Measurements from ENCODE around the gene CRNKL1. TPM values are rescaled to one million over a fixed set of nuclear protein-coding genes. Genes with fewer than 3 reads are reported as not detected.
A peak's percentile ranks its signal among the peaks of the same experiment; 100 is the strongest.

The CRNKL1 gene
- 29.8 TPM for total RNA-seq

DNA sequence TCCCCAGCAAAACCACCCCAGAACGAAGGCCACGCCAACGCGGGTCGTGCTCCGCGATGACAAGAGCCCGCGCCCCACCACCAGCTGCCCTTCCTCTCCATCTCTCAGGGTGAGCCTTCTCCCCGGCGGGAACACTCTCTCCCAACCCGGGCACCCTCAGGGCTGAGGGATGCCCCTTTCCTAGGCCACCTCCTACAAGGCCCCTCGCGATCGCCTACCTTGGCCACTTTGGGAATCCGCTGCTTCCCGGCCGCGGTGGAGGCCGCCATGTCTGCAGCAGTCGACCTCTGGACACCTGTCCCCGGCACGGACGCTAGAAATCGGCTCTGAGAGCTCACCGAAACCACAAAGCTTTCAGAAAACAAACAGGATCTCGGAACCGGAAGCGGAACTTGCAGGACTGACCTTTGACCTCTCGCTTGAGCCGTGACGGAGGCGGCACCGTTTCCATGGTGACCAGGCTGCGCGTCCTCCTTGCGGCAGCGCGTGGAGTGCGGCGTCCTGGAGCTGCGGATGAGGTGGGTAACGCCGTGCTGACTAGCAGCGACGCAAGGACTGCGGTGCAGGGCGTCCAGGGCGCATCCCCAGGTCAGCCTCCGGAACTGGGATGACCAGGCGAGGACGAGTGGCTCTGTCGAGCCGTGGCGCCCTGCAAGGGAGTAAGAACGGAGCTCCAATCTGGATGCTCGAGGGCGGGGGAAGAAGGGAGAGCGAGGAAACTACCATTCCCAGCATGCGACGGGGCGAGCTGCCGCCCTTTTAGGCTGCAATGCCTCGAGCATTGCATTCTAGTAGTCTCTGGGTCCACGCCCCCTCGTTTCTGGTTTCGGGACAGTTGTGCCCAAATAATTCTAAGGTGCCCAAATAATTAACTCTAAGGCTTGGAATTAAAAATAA, at the start of gene CRNKL1, which contains the start of gene CFAP61:
TSS of gene CRNKL1 (minus strand) at position 393 of the 897 bp plus-strand sequence. CDS start at position 269, 124 bp downstream.
TSS of gene CFAP61 (plus strand) at position 459 of the 897 bp plus-strand sequence. CDS start 4,122 bp downstream, outside the sequence.
- DNase-seq: peak; percentile 99

- DNase-seq: no peak
Measured at GRCh38 chr20:20100881-20101280, 48.6 kb upstream of the CRNKL1 start.

- DNase-seq: no peak
Measured at GRCh38 chr20:20096421-20096820, 44.2 kb upstream of the CRNKL1 start.

DNA sequence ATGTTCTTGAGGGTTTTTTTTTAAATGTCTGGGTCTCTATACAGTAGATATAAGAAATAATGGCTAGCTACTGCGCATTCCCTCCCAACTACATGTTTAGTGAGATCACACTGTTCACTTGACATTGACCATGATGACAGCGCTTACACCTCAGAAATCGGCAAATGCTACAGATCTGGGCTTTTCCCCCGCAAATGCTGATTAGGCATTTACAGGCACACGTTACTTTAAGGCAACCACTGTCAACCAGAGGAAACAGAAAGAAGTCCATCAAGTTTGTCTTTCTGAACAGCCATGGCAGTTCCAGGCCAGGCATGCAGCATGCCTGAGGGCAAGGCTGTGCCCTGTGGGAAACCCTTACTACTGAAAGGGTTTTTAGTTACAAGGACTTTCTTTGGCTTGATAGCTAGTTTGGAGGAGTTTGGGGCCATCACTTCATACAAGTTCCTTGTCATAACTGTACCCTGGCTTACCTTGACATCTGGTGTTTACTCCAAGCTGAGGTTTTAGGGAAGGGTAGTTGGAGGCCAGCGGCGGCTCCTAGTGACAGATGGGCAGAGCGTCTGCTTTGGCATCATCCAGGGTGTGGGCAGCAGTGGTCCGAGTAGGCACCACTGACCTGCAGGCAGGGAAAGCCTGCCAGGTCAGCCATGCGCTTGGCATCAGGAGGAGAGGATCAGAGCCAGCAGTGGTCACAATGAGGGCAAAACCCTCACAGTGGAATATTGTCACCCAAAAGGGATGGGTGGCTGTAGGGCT, 43.0 kb upstream of the CRNKL1 start:
- DNase-seq: no peak

- no peak for DNase-seq
Measured at GRCh38 chr20:20094410-20094809, 42.1 kb upstream of the CRNKL1 start.

GRCh38 chr20:20092827-20093226, 40.6 kb upstream of the CRNKL1 start:
- DNase-seq: no peak

- DNase-seq: no peak
Measured at GRCh38 chr20:20089939-20090338, 37.7 kb upstream of the CRNKL1 start.

GRCh38 chr20:20089018-20089417, 36.8 kb upstream of the CRNKL1 start:
- no peak for DNase-seq

DNA sequence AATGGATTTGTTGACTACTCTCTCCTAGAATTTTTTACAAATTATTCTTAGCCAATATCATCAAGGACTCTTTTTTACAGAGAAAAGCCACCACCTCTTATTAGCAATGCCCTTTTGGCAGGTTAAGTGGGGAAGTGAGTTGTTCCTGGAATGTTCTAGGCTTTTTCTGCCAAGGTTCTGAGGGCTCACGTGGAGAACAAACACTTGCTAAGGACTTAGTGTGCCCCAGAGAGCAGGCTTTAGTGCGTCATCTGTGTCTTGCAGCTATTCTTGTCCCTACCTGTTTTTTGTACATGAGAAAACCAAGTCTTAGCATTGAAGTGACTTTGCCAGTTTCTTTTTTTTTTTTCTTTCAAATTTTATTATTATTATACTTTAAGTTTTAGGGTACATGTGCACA, 33.5 kb upstream of the CRNKL1 start:
- DNase-seq: no peak

GRCh38 chr20:20085071-20085470, 32.8 kb upstream of the CRNKL1 start:
- DNase-seq: peak; percentile 10

DNA sequence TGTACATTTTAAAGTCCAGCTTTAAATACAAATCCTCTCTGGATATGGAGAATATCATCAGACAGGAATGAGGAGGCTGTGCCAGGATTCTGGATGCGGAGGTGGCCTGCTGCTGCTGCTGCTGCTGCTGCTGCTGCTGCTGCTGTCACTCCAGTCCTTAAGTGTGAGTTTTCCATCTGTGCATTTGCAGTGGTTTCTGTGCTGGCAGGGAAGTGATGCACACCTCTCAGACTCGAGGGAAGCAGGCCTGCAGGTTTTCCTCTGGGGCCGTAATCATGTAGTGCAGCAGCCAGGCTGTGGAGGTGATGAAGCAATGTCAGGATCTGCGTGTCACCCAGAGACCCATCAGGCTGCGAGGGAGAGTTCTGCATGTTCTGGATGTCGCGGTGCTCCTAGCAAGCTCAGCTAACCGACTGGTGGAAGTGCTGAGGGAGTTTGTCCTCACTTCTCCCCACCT, 32.1 kb upstream of the CRNKL1 start:
- no peak for DNase-seq

GRCh38 chr20:20083807-20084206, 31.5 kb upstream of the CRNKL1 start:
- DNase-seq: no peak

DNA sequence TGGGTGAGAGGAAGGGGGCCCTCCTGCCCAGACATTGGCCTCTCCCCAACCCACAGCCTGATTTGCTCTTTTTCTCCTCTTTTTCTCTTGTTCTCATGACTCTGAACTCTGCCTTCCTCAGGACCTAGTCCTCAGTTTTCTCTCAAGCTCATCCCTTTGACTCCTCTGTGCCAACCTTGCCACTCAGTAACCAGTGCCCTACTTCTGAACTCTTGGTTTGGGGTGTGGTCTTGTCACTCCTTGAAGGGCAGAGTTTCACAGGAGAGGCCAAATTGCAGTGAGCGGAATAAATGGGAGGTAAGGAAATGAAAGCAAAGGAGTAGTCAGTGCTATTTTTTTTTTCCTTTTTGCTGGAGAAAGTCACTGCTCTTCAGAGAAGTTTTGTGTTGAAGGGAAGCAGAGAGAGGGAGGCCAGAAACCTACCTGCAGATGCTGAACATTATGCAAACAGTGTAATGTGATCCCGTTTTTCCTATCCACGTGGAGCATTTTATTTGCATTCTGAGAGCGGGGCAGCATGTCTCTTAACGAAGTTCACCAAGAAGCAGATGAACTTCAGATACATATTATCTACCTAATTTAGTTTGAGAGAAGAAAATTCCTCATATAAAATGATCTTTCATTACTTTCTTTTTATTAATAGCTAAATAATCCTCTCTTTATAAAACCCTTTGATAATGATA, 27.0 kb upstream of the CRNKL1 start:
- no peak for DNase-seq

DNA sequence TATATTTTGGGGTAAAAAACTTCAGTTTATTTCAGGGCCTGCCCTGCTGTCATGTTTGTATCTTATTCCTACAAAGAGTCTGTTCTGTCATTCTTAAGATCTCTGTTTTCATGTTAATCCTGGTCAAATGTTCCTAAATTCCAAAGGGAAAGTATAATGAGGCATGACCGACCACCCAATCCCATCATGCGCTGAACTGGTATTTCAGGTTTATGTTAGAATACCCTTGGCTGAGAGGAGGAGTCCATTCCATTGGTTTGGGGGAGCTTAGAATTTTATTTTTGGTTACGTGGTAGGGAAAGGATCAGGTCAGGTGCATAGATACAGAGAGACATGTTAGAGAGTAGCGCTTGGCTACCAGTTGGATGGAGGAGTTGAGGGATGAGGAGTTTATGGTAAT, 25.8 kb upstream of the CRNKL1 start:
- DNase-seq: no peak

GRCh38 chr20:20076297-20077065, 24.2 kb upstream of the CRNKL1 start:
- peak; percentile 49 for DNase-seq

- no peak for DNase-seq
Measured at GRCh38 chr20:20075032-20075431, 22.8 kb upstream of the CRNKL1 start.

GRCh38 chr20:20073801-20074371, 21.6 kb upstream of the CRNKL1 start:
- no peak for DNase-seq

DNA sequence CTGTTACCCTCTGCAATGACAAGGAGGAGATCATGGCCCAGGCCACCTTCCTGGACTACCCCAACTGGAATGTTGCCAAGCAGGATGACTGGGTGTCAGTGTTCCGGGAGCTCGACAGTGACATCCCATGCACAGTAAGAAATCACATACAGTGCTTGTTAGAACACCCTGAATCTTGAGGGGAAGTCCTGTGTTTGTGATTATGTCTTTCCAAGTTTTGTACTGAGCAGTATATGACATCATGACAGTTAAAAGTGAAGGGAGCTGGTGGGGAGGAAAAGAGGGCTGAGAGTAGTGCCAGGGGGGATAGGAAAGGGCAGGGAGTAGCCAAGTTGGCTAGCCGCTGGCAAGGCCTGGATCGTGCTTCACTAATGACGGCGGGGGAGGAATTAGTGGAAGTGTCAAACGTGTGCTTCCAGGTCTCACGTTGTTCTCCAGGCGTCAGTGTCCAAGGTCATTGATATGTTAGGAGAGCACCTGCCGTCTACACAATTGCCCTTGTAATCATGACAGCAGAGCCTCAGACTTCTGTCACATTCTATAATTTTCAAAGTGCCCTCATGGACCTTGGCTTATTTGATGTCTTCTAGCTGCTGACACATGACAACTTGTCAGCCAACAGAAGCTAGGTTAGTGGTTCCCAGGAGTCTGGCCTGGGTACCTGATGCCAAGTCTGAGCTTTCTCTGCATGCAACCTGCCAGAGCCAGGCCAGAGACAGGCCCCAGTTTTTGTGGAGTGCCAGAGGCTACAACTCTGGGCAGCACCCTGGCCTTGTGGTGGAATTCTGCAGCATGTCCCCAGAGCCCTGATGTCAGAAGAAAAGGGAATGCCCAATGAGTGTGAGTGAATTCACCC, 18.8 kb upstream of the CRNKL1 start:
- no peak for DNase-seq

- DNase-seq: no peak
Measured at GRCh38 chr20:20065361-20065760, 13.1 kb upstream of the CRNKL1 start.

- DNase-seq: no peak
Measured at GRCh38 chr20:20063941-20064702, 11.9 kb upstream of the CRNKL1 start.
